NOMO-1 (cell line): ENCODE results near the gene STON2.
"Not testable (repeated sequence)": the region's sequence is repeated elsewhere in the genome, so short reads cannot be mapped to it uniquely, and the experiment has no call there.

ENCODE experiments used
- DNase-seq, 2 experiments: peaks; one replicate each; lab custom pipeline; 2025; ENCODE audit not compliant: unreplicated experiment in 2 of 2; lab: John Stamatoyannopoulos, UW

Gene STON2

GRCh38 chr14:81236849-81237248 is 163.3 kb downstream of the STON2 start:
- DNase-seq = not testable (repeated sequence)

- no peak for DNase-seq
Observed at GRCh38 chr14:81236138-81236537, 164.0 kb downstream of the STON2 start.

- DNase-seq = no peak
Observed at GRCh38 chr14:81235096-81235495, 165.0 kb downstream of the STON2 start.

- DNase-seq = no peak
Observed at GRCh38 chr14:81234278-81234677, 165.8 kb downstream of the STON2 start.

DNA sequence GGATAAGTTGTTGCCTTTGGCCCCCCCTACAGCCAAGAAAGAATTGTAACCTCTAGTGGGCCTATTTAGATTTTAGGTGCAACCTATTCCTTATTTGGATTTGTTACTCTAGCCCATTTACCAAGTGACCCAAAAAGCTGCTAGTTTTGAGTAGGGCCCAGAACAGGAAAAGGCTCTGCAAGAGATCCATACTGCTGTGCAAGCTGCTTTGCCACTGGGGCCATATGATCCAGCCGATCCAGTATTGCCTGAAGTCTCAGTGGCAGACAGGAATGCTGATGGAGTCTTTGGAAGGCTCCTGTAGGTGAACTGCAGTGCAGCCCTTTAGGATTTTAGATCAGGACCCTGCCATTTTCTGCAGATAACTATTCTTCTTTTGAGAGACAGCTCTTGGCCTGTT is 166.5 kb downstream of the STON2 start:
- DNase-seq = no peak

DNA sequence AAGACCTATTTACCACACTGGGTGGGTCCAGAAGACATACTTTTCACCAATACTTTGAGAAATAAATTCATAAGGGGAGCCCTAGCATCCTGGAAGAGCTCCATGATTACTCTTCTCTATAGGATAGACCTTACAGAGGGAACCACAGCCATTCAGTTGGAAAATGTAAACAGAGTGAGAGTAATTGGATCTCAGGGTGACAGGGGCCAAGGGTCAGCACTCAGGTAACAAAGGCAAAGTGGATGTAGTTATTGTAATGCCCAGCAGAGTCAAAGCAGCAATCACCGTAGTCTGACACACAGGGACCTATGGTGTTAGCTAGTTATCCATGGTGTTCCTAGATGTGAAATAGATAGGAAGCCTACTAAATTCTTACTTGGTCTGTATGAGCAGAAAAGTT is 168.6 kb downstream of the STON2 start:
- no peak for DNase-seq

DNA sequence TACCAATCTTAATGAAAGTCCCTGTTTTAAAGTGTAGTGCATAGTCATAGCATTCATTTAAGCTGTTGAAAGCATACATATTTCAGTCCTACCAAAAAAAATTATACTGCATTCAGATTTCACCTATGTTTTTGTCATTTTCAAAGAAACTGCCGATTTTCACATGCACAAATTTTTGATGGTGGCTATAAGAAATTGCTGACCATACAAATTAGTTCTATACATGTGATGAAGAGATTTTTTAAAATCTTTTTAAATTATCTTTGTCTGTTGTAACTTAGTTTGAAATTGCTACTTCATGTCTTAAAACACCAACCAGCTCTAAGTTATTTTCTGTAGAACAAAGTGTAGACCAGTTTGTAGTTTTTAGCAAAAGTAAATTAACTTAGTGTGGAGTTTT is 175.9 kb downstream of the STON2 start:
- no peak for DNase-seq

DNA sequence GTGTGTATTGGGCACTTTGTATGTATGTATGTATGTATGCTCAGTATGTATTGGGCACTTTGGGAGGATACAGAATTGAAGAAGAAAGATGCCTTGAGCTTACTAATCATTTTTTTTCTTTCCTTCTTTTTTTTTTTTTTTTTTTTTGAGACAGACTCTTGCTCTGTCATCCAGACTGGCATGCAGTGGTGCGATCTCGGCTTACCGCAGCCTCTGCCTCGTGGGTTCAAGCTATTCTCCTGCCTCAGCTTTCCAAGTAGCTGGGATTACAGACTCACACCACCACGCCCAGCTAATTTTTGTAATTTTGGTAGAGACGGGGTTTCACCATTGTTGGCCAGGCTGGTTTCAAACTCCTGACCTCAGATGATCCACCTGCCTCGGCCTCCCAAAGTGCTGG is 176.3 kb downstream of the STON2 start:
- not testable (repeated sequence) for DNase-seq

- DNase-seq = no peak
Observed at GRCh38 chr14:81222691-81223090, 177.4 kb downstream of the STON2 start.

- DNase-seq = no peak
Observed at GRCh38 chr14:81222126-81222525, 178.0 kb downstream of the STON2 start.

GRCh38 chr14:81221579-81222102 is 178.5 kb downstream of the STON2 start:
- no peak for DNase-seq

DNA sequence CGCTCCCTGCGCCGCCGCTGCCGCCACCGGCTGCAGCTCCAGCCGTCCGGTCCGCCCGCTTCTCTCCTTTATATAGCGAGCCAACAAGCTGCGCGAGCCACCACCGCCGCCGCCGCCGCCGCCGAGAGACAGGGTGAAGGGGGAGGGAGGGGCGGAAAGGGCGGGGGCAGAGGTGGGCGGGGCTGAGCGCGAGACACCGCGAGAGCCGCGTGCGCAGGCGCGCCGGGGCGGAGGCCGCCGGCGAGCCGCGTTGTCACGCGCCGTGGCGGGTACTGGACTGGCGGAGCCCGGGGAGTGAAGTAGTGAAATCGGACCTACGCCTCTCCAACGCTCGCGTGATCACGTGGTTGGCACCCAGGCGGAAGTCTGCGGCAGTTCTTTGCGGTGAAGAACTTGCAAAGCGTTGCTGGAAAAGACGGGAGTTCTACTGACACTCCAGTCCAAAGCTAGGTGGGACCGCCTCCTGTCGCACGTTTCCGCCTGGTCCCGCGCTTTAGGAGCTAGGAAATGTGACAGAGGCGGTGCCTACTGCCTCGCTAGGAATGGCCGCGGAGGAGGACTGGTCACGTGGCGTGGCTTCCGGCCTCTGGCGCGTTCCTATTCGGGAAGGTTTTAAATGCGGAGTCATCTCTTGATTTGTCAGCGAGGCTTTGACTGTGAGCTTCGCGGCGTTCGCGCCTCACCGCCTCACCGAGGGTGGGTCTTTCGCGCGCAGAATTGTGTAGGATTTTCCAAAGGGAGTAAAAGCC is 179.1 kb downstream of the STON2 start, which contains the start of gene GTF2A1:
Gene GTF2A1, minus strand, starts transcription at position 130 of the 749 bp plus-strand sequence. CDS start 441 bp downstream, outside the sequence.
- peak; percentile 95 to 96 for DNase-seq

GRCh38 chr14:81220580-81220829 is 179.6 kb downstream of the STON2 start:
- no peak for DNase-seq

DNA sequence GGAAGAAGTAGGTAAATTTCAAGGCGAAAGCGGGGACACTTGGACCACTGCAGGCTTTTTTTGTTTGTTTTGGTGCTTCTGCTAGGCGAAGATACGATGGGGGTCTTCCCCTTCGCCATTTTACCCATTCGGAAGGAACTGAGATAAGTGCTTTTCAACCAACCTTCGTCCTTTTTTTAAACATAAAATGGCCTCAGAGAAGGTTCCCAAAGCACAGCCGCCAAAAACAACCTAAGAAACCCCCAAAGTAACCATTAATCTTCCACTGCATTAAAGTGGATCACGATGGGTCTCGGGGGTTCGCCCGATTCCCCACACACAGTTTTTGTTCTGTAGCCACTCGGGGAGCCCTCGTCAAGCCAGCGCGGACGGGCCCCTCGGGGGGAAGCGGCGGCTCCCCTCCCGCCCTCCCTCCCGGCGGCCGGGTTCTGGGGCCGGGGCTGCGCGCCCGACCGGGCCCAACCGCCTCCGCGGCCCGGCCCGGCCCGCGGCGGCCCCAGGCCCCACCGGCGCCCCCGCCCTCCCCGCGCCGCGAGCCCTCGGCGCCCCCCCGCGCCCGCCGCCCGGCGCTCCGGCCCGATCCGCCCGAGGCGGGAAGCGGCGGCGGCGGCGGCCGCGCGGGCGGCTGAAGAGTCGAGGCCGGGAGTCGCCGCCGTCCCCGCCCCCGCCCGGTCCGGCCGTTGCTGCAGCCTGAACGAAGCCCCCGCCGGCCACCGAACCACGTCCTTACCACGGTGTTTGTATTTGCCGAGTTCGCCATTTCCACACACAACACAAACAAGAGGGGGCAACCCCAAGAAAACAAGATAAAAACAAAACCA is 180.2 kb downstream of the STON2 start:
- peak in 1 of 2 experiments; percentile 39 for DNase-seq

- peak; percentile 90 to 96 for DNase-seq
Observed at GRCh38 chr14:81219210-81219758, 180.8 kb downstream of the STON2 start.

DNA sequence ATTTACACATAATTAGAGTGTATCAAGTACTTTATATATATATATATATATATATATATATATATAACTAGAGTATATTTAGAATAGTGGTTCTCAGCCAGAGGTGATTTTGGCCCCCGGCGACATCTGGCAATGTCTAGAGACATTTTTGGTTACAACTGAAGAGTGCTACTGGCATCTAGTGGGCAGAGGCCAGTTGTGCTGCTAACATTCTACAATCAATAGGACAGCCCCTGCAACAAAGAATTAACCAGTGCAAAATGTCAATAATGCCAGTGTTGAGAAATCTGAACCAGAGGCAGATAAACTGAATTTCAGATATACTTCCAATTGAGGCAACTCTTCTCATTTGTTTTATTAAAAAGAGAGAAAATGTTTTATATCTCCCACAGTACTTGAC is 188.3 kb downstream of the STON2 start:
- peak in 1 of 2 experiments; percentile 9 for DNase-seq
